ENCODE data around the gene PRRC2B.

- TF ChIP-seq ZNF274 (IDR thresholded peaks at IDR 0.05; ENCODE audit: low read depth, low read length): no peak
- no peak for TF ChIP-seq YY1 (IDR thresholded peaks at IDR 0.05; ENCODE audit: insufficient read depth, insufficient read length)
- no peak for TF ChIP-seq SUZ12 (IDR thresholded peaks at IDR 0.05; ENCODE audit: extremely low read depth, insufficient read depth, insufficient read length)
These were observed 151.3 kb downstream of the PRRC2B start, which contains the start of gene PRRT1B for GRCh38 chr9:131545003-131545785.
